Lung (tissue), 12 donors: Measurements from ENCODE around the gene DYNC2LI1. TPM values are rescaled to one million over a fixed set of nuclear protein-coding genes. Genes with fewer than 3 reads are reported as not detected.
A peak's percentile ranks its signal among the peaks of the same experiment; 100 is the strongest.

Source experiments
- ATAC-seq: fragments of 200-7000 bp; cut with Tn5 transposase; one replicate; pipeline ENCODE4 v1.9.1; 2020; ENCODE audit warnings: moderate number of reproducible peaks; ENCODE audit not compliant: insufficient read depth, low FRiP score
- DNase-seq, 3 donors: peaks; one replicate each; pipeline ENCODE4 v3.0.0-alpha.2; 2013 to 2017
- H3K27ac ChIP-seq, 2 donors: one replicate each; pipeline ENCODE4 v1.5.1; 2013; ENCODE audit warnings: mild to moderate bottlenecking in 2 of 2, moderate library complexity in 2 of 2, control low read depth in 1 of 2, inconsistent platforms in 1 of 2, low read depth in 1 of 2, low read length in 1 of 2
- H3K27me3 ChIP-seq, 3 donors: one replicate each; pipeline ENCODE4 v1.5.1; 2013; ENCODE audit warnings: low read length in 2 of 3; ENCODE audit not compliant: control insufficient read depth in 3 of 3, insufficient read depth in 3 of 3
- H3K36me3 ChIP-seq, 4 donors: one replicate each; pipeline ENCODE4 v1.5.1; 2013; ENCODE audit warnings: low read length in 4 of 4, mild to moderate bottlenecking in 1 of 4, moderate library complexity in 1 of 4; ENCODE audit not compliant: control insufficient read depth in 4 of 4, insufficient read depth in 4 of 4
- H3K4me1 ChIP-seq, 5 donors: one replicate each; pipeline ENCODE4 v1.5.1; 2013; ENCODE audit warnings: low read length in 5 of 5, mild to moderate bottlenecking in 2 of 5, moderate library complexity in 1 of 5; ENCODE audit not compliant: control insufficient read depth in 5 of 5, insufficient read depth in 5 of 5
- H3K4me3 ChIP-seq: one replicate; pipeline ENCODE4 v1.5.1; 2013; ENCODE audit warnings: mild to moderate bottlenecking, control low read depth, moderate library complexity
- H3K9ac ChIP-seq, 2 donors: one replicate each; pipeline ENCODE4 v1.5.1; 2013; ENCODE audit warnings: low read length in 2 of 2, control low read depth in 1 of 2; ENCODE audit not compliant: insufficient read depth in 1 of 2
- H3K9me3 ChIP-seq, 4 donors: one replicate each; pipeline ENCODE4 v1.5.1; 2013; ENCODE audit warnings: low read length in 3 of 4, mild to moderate bottlenecking in 1 of 4, moderate library complexity in 1 of 4; ENCODE audit not compliant: control insufficient read depth in 4 of 4, insufficient read depth in 3 of 4
- CTCF ChIP-seq: IDR thresholded peaks from 2 replicates; pipeline ENCODE4 v1.5.1; 2012; ENCODE audit warnings: mild to moderate bottlenecking; ENCODE audit errors: control extremely low read depth, extremely low read depth
- WGBS, 2 donors: extraction: QIAGEN DNeasy Blood & Tissue Kit; methylation state at CpG; one replicate each; pipeline ENCODE4 v1.1.7; 2013; 5-methylcytosine and 5-hydroxymethylcytosine counted together
- polyA plus RNA-seq, 2 donors: library from polyadenylated mRNA; stranded (reverse); fragments of 200-250 nt; gene quantifications; one replicate each; pipeline ENCODE4 v1.2.1, GENCODE V29; 2013
- total RNA-seq, 2 donors: library from RNA; depleted of rRNA in 1 of 2; stranded (reverse); fragments of >200 nt in 1 of 2; gene quantifications; one replicate each; pipeline ENCODE4 v1.2.1, GENCODE V29; 2014 to 2021
- donor health status: control.
- donor health status: control.
- donor health status: Bipolar disorder and iron deficiency.
- donor health status: healthy.
- donor health status: DM: yes; HTN: yes; CAD: no.

The DYNC2LI1 gene
- total and polyA plus RNA-seq, 4 donors = 15.4 to 99.7 (median 24.9) TPM

DNA sequence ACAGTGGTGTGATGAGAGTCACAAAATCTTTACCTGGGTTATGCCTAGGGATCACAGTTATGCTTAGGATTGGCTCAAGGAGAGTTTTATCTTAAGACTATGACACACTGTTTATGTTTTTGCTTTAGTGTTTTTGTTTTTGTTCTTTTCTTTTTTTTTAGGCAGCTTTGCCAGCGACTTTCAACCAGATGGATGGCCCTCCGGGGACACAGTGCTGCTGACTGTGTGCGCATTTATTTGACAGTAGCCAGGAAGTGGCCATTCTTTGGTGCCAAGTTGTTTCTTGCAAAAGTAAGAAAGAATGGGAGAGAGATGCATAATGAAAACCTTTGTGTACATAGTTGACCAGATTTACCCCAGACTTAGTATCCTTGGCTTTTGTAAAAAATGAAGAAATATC, 15.1 kb upstream of the DYNC2LI1 start:
- H3K27me3 ChIP-seq = no peaks in the 10 kb centered on the region
- peaks cover 0 to 55% (median 23%) of the 10 kb centered on the region in 4 donors for H3K36me3 ChIP-seq
- no peak overlapping the region for H3K4me3 ChIP-seq
- DNase-seq (peak in 2 of 3 donors; percentile 54 to 74), ATAC-seq (no peak)
- no peak overlapping the region for H3K9ac ChIP-seq
- H3K4me1 ChIP-seq = peaks cover 0 to 8% (median 0%) of the 10 kb centered on the region in 5 donors
- no peak for TF ChIP-seq CTCF
- no peaks in the 10 kb centered on the region for H3K9me3 ChIP-seq
- no peak overlapping the region for H3K27ac ChIP-seq
- WGBS, 2 donors = 56 to 69% methylated on average over 3 of the region's 3 CpGs

GRCh38 chr2:43759195-43759594, 14.6 kb upstream of the DYNC2LI1 start:
- no peak overlapping the region for H3K27ac ChIP-seq
- peaks cover 0 to 51% (median 23%) of the 10 kb centered on the region in 4 donors for H3K36me3 ChIP-seq
- H3K4me1 ChIP-seq = peaks cover 0 to 8% (median 0%) of the 10 kb centered on the region in 5 donors
- ATAC-seq = no peak
- H3K9ac ChIP-seq = no peak overlapping the region
- no peak for TF ChIP-seq CTCF
- no peaks in the 10 kb centered on the region for H3K27me3 ChIP-seq
- DNase-seq = no peak
- no peaks in the 10 kb centered on the region for H3K9me3 ChIP-seq
- no peak overlapping the region for H3K4me3 ChIP-seq

- H3K4me3 ChIP-seq = no peak overlapping the region
- no peaks in the 10 kb centered on the region for H3K27me3 ChIP-seq
- H3K9ac ChIP-seq = no peak overlapping the region
- H3K36me3 ChIP-seq = peaks cover 0 to 51% (median 21%) of the 10 kb centered on the region in 4 donors
- no peak for TF ChIP-seq CTCF
- peaks cover 0 to 10% (median 0%) of the 10 kb centered on the region in 5 donors for H3K4me1 ChIP-seq
- H3K9me3 ChIP-seq = peaks cover 0 to 2% (median 0%) of the 10 kb centered on the region in 4 donors
- DNase-seq (no peak), ATAC-seq (no peak)
- WGBS, 2 donors = 63 to 84% methylated on average over 3 of the region's 3 CpGs
- no peak overlapping the region for H3K27ac ChIP-seq
These were observed 11.6 kb upstream of the DYNC2LI1 start for GRCh38 chr2:43762286-43762685.

- Histone ChIP-seq H3K4me1 (peaks cover 0 to 15% (median 0%) of the 10 kb centered on the region in 5 donors), H3K27ac (no peak overlapping the region), H3K36me3 (peaks cover 0 to 57% (median 21%) of the 10 kb centered on the region in 4 donors), H3K9me3 (peaks cover 0 to 2% (median 0%) of the 10 kb centered on the region in 4 donors), H3K9ac (no peak overlapping the region), H3K4me3 (no peak overlapping the region), H3K27me3 (no peaks in the 10 kb centered on the region)
- WGBS, 2 donors = 94 to 95% methylated on average over 2 of the region's 2 CpGs
- DNase-seq = no peak
- ATAC-seq = no peak
- no peak for TF ChIP-seq CTCF
These were observed 10.7 kb upstream of the DYNC2LI1 start for GRCh38 chr2:43763091-43763490.
